H1 (cell line): Measurements from ENCODE around the gene WEE1. TPM values are rescaled to one million over a fixed set of nuclear protein-coding genes. Genes with fewer than 3 reads are reported as not detected.

Source experiments
- CTCF ChIA-PET: fragments of 300-600 bp; sonication (Branson Sonifier 250); formaldehyde crosslinking; loops from one replicate; lab custom pipeline; 2021; ENCODE audit not compliant: partially characterized antibody; lab: Charles Lee
- POLR2A ChIA-PET: fragments of 300-600 bp; sonication (Branson Sonifier 250); formaldehyde crosslinking; loops from one replicate; lab custom pipeline; 2021; ENCODE audit warnings: inconsistent platforms; ENCODE audit not compliant: partially characterized antibody; lab: Charles Lee
- DNase-seq, 2 experiments: peaks; one replicate each; pipeline versions ENCODE4 v3.0.0 to v3.0.0-alpha.2; 2010 to 2022; ENCODE audit warnings: low spot score in 2 of 2, low read depth in 1 of 2, mixed read lengths in 1 of 2
- FAIRE-seq: peaks from 2 replicates; lab custom pipeline; 2011; peaks lifted over from hg19 to GRCh38; lab: Jason Lieb, UNC
- H2AFZ ChIP-seq: 2 replicates; pipeline ENCODE4 v1.8.1; 2012; ENCODE audit warnings: low read length, inconsistent platforms
- H2AK5ac ChIP-seq: 2 replicates; pipeline ENCODE4 v1.6.1; 2013; ENCODE audit warnings: low read depth, low read length
- H2BK120ac ChIP-seq: replicated peaks from 2 replicates; pipeline ENCODE3; 2013; ENCODE audit warnings: low read depth, low read length, inconsistent platforms
- H2BK12ac ChIP-seq: 2 replicates; pipeline ENCODE4 v1.6.1; 2013; ENCODE audit warnings: low read depth, low read length
- H2BK15ac ChIP-seq: 2 replicates; pipeline ENCODE4 v1.6.1; 2013; ENCODE audit warnings: low read length
- H2BK20ac ChIP-seq: 2 replicates; pipeline ENCODE4 v1.6.1; 2013; ENCODE audit warnings: low read length
- H2BK5ac ChIP-seq: 2 replicates; pipeline ENCODE4 v1.6.1; 2013; ENCODE audit warnings: low read depth, low read length
- H3K14ac ChIP-seq: 2 replicates; pipeline ENCODE4 v1.6.1; 2013; ENCODE audit warnings: inconsistent platforms; ENCODE audit not compliant: insufficient read length
- H3K18ac ChIP-seq: 2 replicates; pipeline ENCODE4 v1.6.1; 2013; ENCODE audit warnings: low read length; ENCODE audit errors: extremely low read depth
- H3K23ac ChIP-seq: 2 replicates; pipeline ENCODE4 v1.6.1; 2013; ENCODE audit warnings: inconsistent platforms; ENCODE audit not compliant: insufficient read length
- H3K23me2 ChIP-seq: 2 replicates; pipeline ENCODE4 v1.6.1; 2013; ENCODE audit warnings: low read depth, low read length
- H3K27ac ChIP-seq: 2 replicates; pipeline ENCODE4 v1.6.1; 2011; ENCODE audit warnings: low read depth, low read length, inconsistent platforms
- H3K27me3 ChIP-seq, 4 experiments: replicated peaks in 1 of 4; 1 replicate in 1 of 4; 2 replicates in 3 of 4; pipeline versions ENCODE4 v1.6.1 to v1.8.1; 2011 to 2013; ENCODE audit warnings: low read length in 3 of 4, mild to moderate bottlenecking in 3 of 4, inconsistent platforms in 2 of 4, mixed read lengths in 2 of 4, moderate library complexity in 1 of 4; ENCODE audit not compliant: control insufficient read depth in 3 of 4, insufficient read depth in 3 of 4; ENCODE audit errors: extremely low read depth in 1 of 4
- H3K36me3 ChIP-seq, 4 experiments: 2 replicates each; pipeline versions ENCODE4 v1.6.1 to v1.8.1; 2011 to 2013; ENCODE audit warnings: mild to moderate bottlenecking in 4 of 4, low read length in 3 of 4, moderate library complexity in 2 of 4, control low read depth in 1 of 4, inconsistent platforms in 1 of 4; ENCODE audit not compliant: insufficient read depth in 4 of 4, control insufficient read depth in 2 of 4
- H3K4ac ChIP-seq: replicated peaks from 2 replicates; pipeline ENCODE3; 2013; ENCODE audit warnings: low read length, low read depth, mixed read lengths, inconsistent platforms; ENCODE audit not compliant: insufficient read length
- H3K4me1 ChIP-seq, 4 experiments: replicated peaks in 1 of 4; 1 replicate in 1 of 4; 2 replicates in 3 of 4; pipeline versions ENCODE4 v1.6.1 to v1.8.1; 2011 to 2013; ENCODE audit warnings: low read length in 3 of 4, inconsistent platforms in 2 of 4, mixed read lengths in 1 of 4; ENCODE audit not compliant: insufficient read depth in 4 of 4, control insufficient read depth in 3 of 4
- H3K4me2 ChIP-seq, 2 experiments: 2 replicates each; pipeline versions ENCODE4 v1.6.1 to v1.8.1; 2011 to 2013; ENCODE audit warnings: low read depth in 2 of 2, low read length in 2 of 2, control low read depth in 1 of 2, inconsistent platforms in 1 of 2, mild to moderate bottlenecking in 1 of 2; ENCODE audit not compliant: insufficient read depth in 1 of 2
- H3K4me3 ChIP-seq, 4 experiments: fragments of 200-600, 300-600 bp in 1 of 4; sonication (generic), shearing (Covaris generic), sonication (Bioruptor Twin) in 1 of 4; 2 replicates each; pipeline versions ENCODE4 v1.5.1 to v1.8.1; 2011 to 2016; ENCODE audit warnings: low read length in 4 of 4, low read depth in 3 of 4, control low read depth in 2 of 4, inconsistent platforms in 2 of 4, mild to moderate bottlenecking in 2 of 4, mixed read lengths in 1 of 4, moderate library complexity in 1 of 4; ENCODE audit not compliant: insufficient read depth in 2 of 4; ENCODE audit errors: extremely low read depth in 1 of 4
- H3K56ac ChIP-seq: replicated peaks from 2 replicates; pipeline ENCODE3; 2013; ENCODE audit warnings: low read depth, mild to moderate bottlenecking, mixed read lengths, low read length, inconsistent platforms; ENCODE audit not compliant: insufficient read length
- H3K79me1 ChIP-seq: 2 replicates; pipeline ENCODE4 v1.6.1; 2013; ENCODE audit warnings: low read depth, low read length, control low read depth
- H3K79me2 ChIP-seq, 2 experiments: 2 replicates each; pipeline versions ENCODE4 v1.6.1 to v1.8.1; 2012 to 2013; ENCODE audit warnings: low read length in 2 of 2, mild to moderate bottlenecking in 2 of 2, inconsistent platforms in 1 of 2; ENCODE audit not compliant: insufficient read depth in 2 of 2, control insufficient read depth in 1 of 2
- H3K9ac ChIP-seq, 4 experiments: replicated peaks in 1 of 4; 1 replicate in 1 of 4; 2 replicates in 3 of 4; pipeline versions ENCODE4 v1.6.1 to v1.8.1; 2011 to 2013; ENCODE audit warnings: low read depth in 3 of 4, low read length in 3 of 4, control low read depth in 2 of 4, mild to moderate bottlenecking in 2 of 4, moderate library complexity in 2 of 4, inconsistent platforms in 1 of 4; ENCODE audit errors: extremely low read depth in 1 of 4
- H3K9me3 ChIP-seq, 2 experiments: 2 replicates each; pipeline versions ENCODE4 v1.6.1 to v1.8.1; 2012 to 2013; ENCODE audit warnings: mild to moderate bottlenecking in 2 of 2, moderate library complexity in 2 of 2, control low read depth in 1 of 2, inconsistent platforms in 1 of 2, low read depth in 1 of 2, low read length in 1 of 2, mixed read lengths in 1 of 2; ENCODE audit not compliant: insufficient read depth in 2 of 2
- H4K20me1 ChIP-seq, 2 experiments: replicated peaks in 1 of 2; 2 replicates each; pipeline versions ENCODE3 to v1.8.1; 2011 to 2013; ENCODE audit warnings: inconsistent platforms in 2 of 2, low read length in 2 of 2, mild to moderate bottlenecking in 1 of 2; ENCODE audit not compliant: insufficient read depth in 2 of 2, control insufficient read depth in 1 of 2
- H4K5ac ChIP-seq: 2 replicates; pipeline ENCODE4 v1.6.1; 2013; ENCODE audit warnings: low read length, low read depth, mixed read lengths, inconsistent platforms; ENCODE audit not compliant: insufficient read length
- H4K8ac ChIP-seq: 2 replicates; pipeline ENCODE4 v1.8.0; 2013; ENCODE audit warnings: mild to moderate bottlenecking, moderate library complexity, low read length, inconsistent platforms; ENCODE audit not compliant: insufficient read depth; ENCODE audit errors: extremely low read depth
- H4K91ac ChIP-seq: replicated peaks from 2 replicates; pipeline ENCODE3; 2013; ENCODE audit warnings: low read length, mixed read lengths, inconsistent platforms; ENCODE audit not compliant: insufficient read length
- RXRA ChIP-seq: IDR thresholded peaks from 2 replicates; pipeline ENCODE4 v1.6.1; 2011; ENCODE audit warnings: low read depth, mild to moderate bottlenecking, low read length, moderate library complexity; ENCODE audit not compliant: insufficient read depth
- WGBS, 2 experiments: shearing (Covaris generic) in 1 of 2; methylation state at CpG; one replicate each; pipeline versions ENCODE4 v1.1.6 to v1.1.7; 2013 to 2015; ENCODE audit warnings: low lambda C conversion rate in 2 of 2, mixed read lengths in 2 of 2, inconsistent platforms in 1 of 2, low coverage in 1 of 2, missing lambda C conversion rate in 1 of 2; ENCODE audit not compliant: insufficient replicate concordance in 2 of 2, insufficient coverage in 1 of 2, insufficient read length in 1 of 2; ENCODE audit errors: extremely low coverage in 1 of 2, missing lambda C conversion rate in 1 of 2; 5-methylcytosine and 5-hydroxymethylcytosine counted together
- polyA plus RNA-seq, 7 experiments: library from polyadenylated mRNA; depleted of rRNA in 3 of 7; stranded (reverse) in 5 of 7; unstranded in 2 of 7; fragments of >200 nt in 5 of 7; fragments of 200-250 nt in 2 of 7; gene quantifications; 1 replicate in 5 of 7; 2 replicates in 1 of 7; 4 replicates in 1 of 7; pipeline versions ENCODE4 v1.2.1 to v1.2.3, GENCODE V29; 2011 to 2013; ENCODE audit warnings: missing spikeins in 2 of 7, mixed read lengths in 2 of 7
- total RNA-seq: library from RNA; stranded (reverse); fragmentation: NEBNext Ultra II Directional; extraction: Animal tissue kit (Norgen Biotek cat#: 25700); gene quantifications from 2 replicates; pipeline ENCODE4 v1.2.1, GENCODE V29; 2021

WEE1 gene
- total and polyA plus RNA-seq, 2 of the 8 experiments (the other 6 are each of a cell fraction or from before 2014, with no cell fraction given) = 40.8 to 120 TPM

GRCh38 chr11:9570313-9571025 lies 3.0 kb upstream of the WEE1 start:
- no peaks in the 10 kb centered on the region for H3K79me1 ChIP-seq
- no peak overlapping the region for H3K9ac ChIP-seq
- no peak overlapping the region for H3K27ac ChIP-seq
- ChIA-PET POLR2A (interaction anchor here (0.8 to 4.2 kb wide), 2 partner anchors 28 to 111 kb away, joined by 4 to 30 read pairs; partner anchors contain the start of gene ZNF143), CTCF (no interaction called here)
- peaks cover 4 to 6% of the 10 kb centered on the region in 2 experiments for H4K20me1 ChIP-seq
- H3K4ac ChIP-seq = no peak overlapping the region
- H3K14ac ChIP-seq = no peak overlapping the region
- no peak overlapping the region for H4K91ac ChIP-seq
- peaks cover 5 to 23% (median 13%) of the 10 kb centered on the region in 4 experiments for H3K4me1 ChIP-seq
- H3K56ac ChIP-seq = no peak overlapping the region
- no peak overlapping the region for H3K18ac ChIP-seq
- H2BK120ac ChIP-seq = no peak overlapping the region
- H2AFZ ChIP-seq = no peak overlapping the region
- DNase-seq (no peak), FAIRE-seq (no peak)
- no peaks in the 10 kb centered on the region for H3K9me3 ChIP-seq
- no peak overlapping the region for H3K4me3 ChIP-seq
- H3K23ac ChIP-seq = no peak overlapping the region
- no peaks in the 10 kb centered on the region for H3K36me3 ChIP-seq
- 86% methylated on average over 9 of the region's 9 CpGs; no CpG with 5 or more reads in 1 of the 2 experiments for WGBS, 2 experiments
- H3K79me2 ChIP-seq = peaks cover 16 to 18% of the 10 kb centered on the region in 2 experiments
- no peak overlapping the region for H3K4me2 ChIP-seq
- H2BK15ac ChIP-seq = peak overlapping the region; percentile 46; the same call in 1 of the 2 replicates
- peak overlapping the region; percentile 97 for H2BK12ac ChIP-seq
- no peaks in the 10 kb centered on the region for H3K27me3 ChIP-seq
- H2BK20ac ChIP-seq = no peak overlapping the region
- no peak overlapping the region for H2BK5ac ChIP-seq
- H2AK5ac ChIP-seq = 0 out of 2 replicates have a peak overlapping the region, but pooled peaks have one; percentile 55
- TF ChIP-seq RXRA = no peak
- no peak overlapping the region for H4K5ac ChIP-seq
- peaks cover 6% of the 10 kb centered on the region for H3K23me2 ChIP-seq
- no peak overlapping the region for H4K8ac ChIP-seq
